A549 (cell line): ENCODE measurements around the gene MAT2A.
A peak's percentile ranks its signal among the peaks of the same experiment; 100 is the strongest.

Experiments used
- CEBPB ChIP-seq, 2 experiments: fragments of >200 bp in 1 of 2; sonication (Bioruptor Twin) in 1 of 2; formaldehyde crosslinking in 1 of 2; IDR thresholded peaks; 2 replicates each; pipeline ENCODE4 v1.6.1; 2012 to 2016
- CTCF ChIP-seq: fragments of >200 bp; sonication (Bioruptor Twin); formaldehyde crosslinking; IDR thresholded peaks from 3 replicates; pipeline ENCODE4 v1.5.1; 2016
- EP300 ChIP-seq, 2 experiments: fragments of >200 bp; sonication (Bioruptor Twin); formaldehyde crosslinking; IDR thresholded peaks; 2 replicates in 1 of 2; 3 replicates in 1 of 2; pipeline ENCODE4 v1.6.1; 2016 to 2017
- KDM5A ChIP-seq: fragments of 200-600 bp; sonication (generic); IDR thresholded peaks from 2 replicates; pipeline ENCODE4 v1.6.1; 2016; ENCODE audit warnings: antibody characterized with exemption, mild to moderate bottlenecking
- MYC ChIP-seq: IDR thresholded peaks from 2 replicates; pipeline ENCODE4 v1.6.1; 2012; ENCODE audit warnings: mild to moderate bottlenecking, inconsistent platforms, low read length, improper control_type of control experiment, borderline replicate concordance
- NFE2L2 ChIP-seq: fragments of 150-350 bp; conservative IDR thresholded peaks from 2 replicates; pipeline ENCODE4 v1.6.1; 2014; ENCODE audit warnings: low read length
- POLR2A ChIP-seq: IDR thresholded peaks from 2 replicates; pipeline ENCODE4 v1.6.1; 2012; ENCODE audit warnings: mild to moderate bottlenecking, low read length
- RAD21 ChIP-seq, 2 experiments: fragments of >200 bp in 1 of 2; sonication (Bioruptor Twin) in 1 of 2; formaldehyde crosslinking in 1 of 2; IDR thresholded peaks in 1 of 2; conservative IDR thresholded peaks in 1 of 2; 2 replicates in 1 of 2; 3 replicates in 1 of 2; pipeline ENCODE4 v1.6.1; 2012 to 2018; ENCODE audit warnings: inconsistent platforms in 1 of 2
- RCOR1 ChIP-seq: fragments of 150-350 bp; IDR thresholded peaks from 2 replicates; pipeline ENCODE4 v1.6.1; 2014; ENCODE audit warnings: antibody characterized with exemption, low read length, low read depth
- RNF2 ChIP-seq: fragments of 200-600 bp; sonication (generic); IDR thresholded peaks from 2 replicates; pipeline ENCODE4 v1.6.1; 2016; ENCODE audit warnings: low read depth, mild to moderate bottlenecking, antibody characterized with exemption, moderate library complexity, borderline replicate concordance
- SMC3 ChIP-seq: fragments of >200 bp; sonication (Bioruptor Twin); formaldehyde crosslinking; IDR thresholded peaks from 3 replicates; pipeline ENCODE4 v1.6.1; 2018; ENCODE audit warnings: inconsistent platforms
- SREBF2 ChIP-seq: fragments of 450-650 bp; IDR thresholded peaks from 2 replicates; pipeline ENCODE4 v1.6.1; 2014; ENCODE audit warnings: mild to moderate bottlenecking, moderate library complexity
- TF ChIP-seq, protein P1 (sequence below): fragments of >200 bp; sonication (Bioruptor Twin); formaldehyde crosslinking; IDR thresholded peaks from 3 replicates; pipeline ENCODE4 v1.6.1; 2016

GRCh38 chr2:85547089-85547858, 8.3 kb downstream of the MAT2A start:
- no peak for TF ChIP-seq KDM5A
- no peak for TF ChIP-seq CTCF
- no peak for TF ChIP-seq EP300 (IDR thresholded peaks at IDR 0.05)
- TF ChIP-seq, protein P1, sequence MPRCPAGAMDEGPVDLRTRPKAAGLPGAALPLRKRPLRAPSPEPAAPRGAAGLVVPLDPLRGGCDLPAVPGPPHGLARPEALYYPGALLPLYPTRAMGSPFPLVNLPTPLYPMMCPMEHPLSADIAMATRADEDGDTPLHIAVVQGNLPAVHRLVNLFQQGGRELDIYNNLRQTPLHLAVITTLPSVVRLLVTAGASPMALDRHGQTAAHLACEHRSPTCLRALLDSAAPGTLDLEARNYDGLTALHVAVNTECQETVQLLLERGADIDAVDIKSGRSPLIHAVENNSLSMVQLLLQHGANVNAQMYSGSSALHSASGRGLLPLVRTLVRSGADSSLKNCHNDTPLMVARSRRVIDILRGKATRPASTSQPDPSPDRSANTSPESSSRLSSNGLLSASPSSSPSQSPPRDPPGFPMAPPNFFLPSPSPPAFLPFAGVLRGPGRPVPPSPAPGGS: 0 out of 3 replicates have a peak, but pooled peaks have one; percentile 10
- no peak for TF ChIP-seq RNF2
- TF ChIP-seq NFE2L2: no peak
- no peak for TF ChIP-seq CEBPB (IDR thresholded peaks at IDR 0.05)
- no peak for TF ChIP-seq POLR2A
- no peak for TF ChIP-seq SREBF2
- TF ChIP-seq RAD21 (conservative IDR thresholded peaks at IDR 0.05 in 1 of 2, IDR thresholded peaks at IDR 0.05 in 1 of 2): peak in 1 of 2 experiments; percentile 6; a peak in 2 of 5 replicates
- TF ChIP-seq MYC: no peak
- no peak for TF ChIP-seq RCOR1
- no peak for TF ChIP-seq SMC3
